ENCODE data around the gene TNKS1BP1.

DNA sequence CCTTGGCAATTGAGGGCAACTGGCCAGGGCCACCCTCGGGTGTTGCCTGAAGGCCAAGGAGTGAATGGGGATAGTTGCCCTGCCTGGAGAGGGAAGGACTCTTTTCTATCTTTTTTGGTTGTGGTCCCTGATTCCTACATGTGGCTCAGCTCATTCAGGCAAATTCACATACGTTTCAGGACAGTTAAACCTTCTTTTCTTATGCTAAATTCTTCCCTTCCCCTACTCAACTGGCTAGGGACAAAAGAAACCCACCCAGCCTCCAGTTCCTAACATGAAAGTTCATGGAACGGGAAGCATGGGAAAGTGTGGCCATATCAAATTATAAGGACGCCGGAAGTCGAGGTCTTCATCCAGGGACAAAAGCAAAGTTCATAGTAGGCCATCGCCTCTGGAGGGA is 61.4 kb downstream of the TNKS1BP1 start:
- TF ChIP-seq, protein P1, sequence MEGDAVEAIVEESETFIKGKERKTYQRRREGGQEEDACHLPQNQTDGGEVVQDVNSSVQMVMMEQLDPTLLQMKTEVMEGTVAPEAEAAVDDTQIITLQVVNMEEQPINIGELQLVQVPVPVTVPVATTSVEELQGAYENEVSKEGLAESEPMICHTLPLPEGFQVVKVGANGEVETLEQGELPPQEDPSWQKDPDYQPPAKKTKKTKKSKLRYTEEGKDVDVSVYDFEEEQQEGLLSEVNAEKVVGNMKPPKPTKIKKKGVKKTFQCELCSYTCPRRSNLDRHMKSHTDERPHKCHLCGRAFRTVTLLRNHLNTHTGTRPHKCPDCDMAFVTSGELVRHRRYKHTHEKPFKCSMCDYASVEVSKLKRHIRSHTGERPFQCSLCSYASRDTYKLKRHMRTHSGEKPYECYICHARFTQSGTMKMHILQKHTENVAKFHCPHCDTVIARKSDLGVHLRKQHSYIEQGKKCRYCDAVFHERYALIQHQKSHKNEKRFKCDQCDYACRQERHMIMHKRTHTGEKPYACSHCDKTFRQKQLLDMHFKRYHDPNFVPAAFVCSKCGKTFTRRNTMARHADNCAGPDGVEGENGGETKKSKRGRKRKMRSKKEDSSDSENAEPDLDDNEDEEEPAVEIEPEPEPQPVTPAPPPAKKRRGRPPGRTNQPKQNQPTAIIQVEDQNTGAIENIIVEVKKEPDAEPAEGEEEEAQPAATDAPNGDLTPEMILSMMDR (IDR thresholded peaks at IDR 0.05 in 4 of 5, conservative IDR thresholded peaks at IDR 0.05 in 1 of 5), result no peak
- TF ChIP-seq POLR2A (IDR thresholded peaks at IDR 0.05), result no peak

Measured in gastrocnemius medialis (tissue), 4 donors.